GM19035 (cell line): ENCODE data around the gene MRPL28.

ENCODE experiments used
- ATAC-seq: cut with Tn5 transposase; IDR thresholded peaks from one replicate; pipeline ENCODE4 v1.9.1; 2021; ENCODE audit not compliant: unreplicated experiment

MRPL28 gene

DNA sequence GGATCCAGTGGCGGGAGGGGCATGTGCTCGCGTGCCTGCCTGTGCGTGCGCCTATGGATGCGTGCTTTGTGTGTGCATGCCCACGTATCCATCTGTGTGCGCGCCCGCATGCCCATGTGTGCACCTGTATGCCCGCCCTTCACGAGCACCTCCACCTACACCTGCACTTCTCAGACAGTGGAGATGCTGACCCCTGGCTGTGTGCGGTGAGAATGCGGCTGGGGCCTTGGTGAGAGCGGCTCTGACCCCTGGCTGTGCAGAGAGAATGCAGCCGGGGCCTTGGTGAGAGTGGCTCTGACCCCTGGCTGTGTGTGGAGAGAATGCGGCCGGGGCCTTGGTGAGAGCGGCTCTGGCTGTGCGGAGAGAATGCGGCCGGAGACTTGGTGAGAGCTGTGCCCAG, 51.7 kb downstream of the MRPL28 start:
- no peak for ATAC-seq

DNA sequence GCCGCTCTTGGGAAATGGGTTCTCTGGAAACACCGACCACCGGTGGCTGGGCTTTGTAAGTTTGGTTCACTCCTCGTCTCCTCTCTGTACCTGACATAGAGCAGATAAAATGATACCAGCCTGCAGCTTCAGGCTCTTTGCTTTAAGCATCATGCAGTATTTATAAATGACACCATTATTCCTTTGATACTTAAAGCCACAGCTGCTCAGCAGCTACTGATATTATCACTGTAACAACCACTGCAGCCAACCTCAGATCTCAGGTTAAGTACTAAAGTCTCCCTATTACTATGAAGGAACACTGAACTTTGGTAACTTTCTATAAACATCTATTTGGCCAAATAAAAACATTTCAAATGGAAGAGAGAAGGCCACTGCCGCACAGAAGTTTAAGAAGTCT, 52.8 kb downstream of the MRPL28 start:
- no peak for ATAC-seq
